HG02973 (cell line): ENCODE measurements around the gene CCSER2.
A peak's percentile ranks its signal among the peaks of the same experiment; 100 is the strongest.
"Not testable (repeated sequence)": the region's sequence is repeated elsewhere in the genome, so short reads cannot be mapped to it uniquely, and the experiment has no call there.

Experiments
- ATAC-seq: cut with Tn5 transposase; IDR thresholded peaks from one replicate; pipeline ENCODE4 v1.9.1; 2021; ENCODE audit warnings: moderate library complexity; ENCODE audit not compliant: unreplicated experiment

Gene CCSER2

GRCh38 chr10:84390364-84390763 is 62.0 kb downstream of the CCSER2 start:
- ATAC-seq: no peak

GRCh38 chr10:84391326-84391725 is 62.9 kb downstream of the CCSER2 start:
- ATAC-seq: no peak

- no peak for ATAC-seq
Measured at GRCh38 chr10:84392181-84392580, 63.8 kb downstream of the CCSER2 start.

- no peak for ATAC-seq
Measured at GRCh38 chr10:84395581-84395980, 67.2 kb downstream of the CCSER2 start.

- peak; percentile 56 for ATAC-seq
Measured at GRCh38 chr10:84397735-84398144, 69.4 kb downstream of the CCSER2 start.

GRCh38 chr10:84398696-84399095 is 70.3 kb downstream of the CCSER2 start:
- no peak for ATAC-seq

- no peak for ATAC-seq
Measured at GRCh38 chr10:84401854-84402611, 73.6 kb downstream of the CCSER2 start.

- no peak for ATAC-seq
Measured at GRCh38 chr10:84404783-84405182, 76.4 kb downstream of the CCSER2 start.

- no peak for ATAC-seq
Measured at GRCh38 chr10:84405662-84406061, 77.3 kb downstream of the CCSER2 start.

- no peak for ATAC-seq
Measured at GRCh38 chr10:84406561-84406960, 78.2 kb downstream of the CCSER2 start.

GRCh38 chr10:84407388-84408049 is 79.1 kb downstream of the CCSER2 start:
- no peak for ATAC-seq

GRCh38 chr10:84412482-84412881 is 84.1 kb downstream of the CCSER2 start:
- no peak for ATAC-seq

GRCh38 chr10:84414110-84414509 is 85.7 kb downstream of the CCSER2 start:
- not testable (repeated sequence) for ATAC-seq

GRCh38 chr10:84415539-84416244 is 87.3 kb downstream of the CCSER2 start:
- ATAC-seq: no peak

- ATAC-seq: no peak
Measured at GRCh38 chr10:84416245-84416555, 87.8 kb downstream of the CCSER2 start.

- ATAC-seq: no peak
Measured at GRCh38 chr10:84423719-84424118, 95.3 kb downstream of the CCSER2 start.

GRCh38 chr10:84424731-84425167 is 96.4 kb downstream of the CCSER2 start:
- ATAC-seq: no peak

GRCh38 chr10:84427903-84428650 is 99.7 kb downstream of the CCSER2 start:
- no peak for ATAC-seq

GRCh38 chr10:84428711-84429110 is 100.3 kb downstream of the CCSER2 start:
- ATAC-seq: no peak

- peak; percentile 99 for ATAC-seq
Measured at GRCh38 chr10:84429926-84430520, 101.6 kb downstream of the CCSER2 start.

GRCh38 chr10:84432891-84433290 is 104.5 kb downstream of the CCSER2 start:
- ATAC-seq: no peak
